Measurements from ENCODE around the gene CASP3. TPM values are rescaled to one million over a fixed set of nuclear protein-coding genes. Genes with fewer than 3 reads are reported as not detected.

CASP3 gene
- total RNA-seq, 4 donors from 2014 or later = 6.2 to 147 (median 35.1) TPM

DNA sequence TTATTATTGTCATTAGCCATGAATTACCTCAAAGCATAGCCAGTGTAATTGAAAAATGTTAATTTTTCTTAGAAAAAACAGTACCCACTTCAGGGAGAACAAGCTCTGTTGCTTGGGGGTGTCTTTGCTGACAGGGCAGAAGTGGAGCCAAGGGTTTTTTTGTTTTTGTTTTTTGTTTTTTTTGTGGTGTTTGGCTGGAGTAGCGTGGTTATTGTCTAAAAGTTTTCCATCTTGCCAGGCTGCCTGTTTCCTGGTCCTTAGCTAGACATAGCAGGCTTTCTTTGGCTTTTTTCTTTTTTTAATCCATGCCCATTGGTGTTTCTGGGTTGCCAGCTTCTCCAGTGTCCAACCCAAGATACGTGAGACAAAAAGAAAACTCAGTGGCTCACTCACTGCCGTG lies 61.5 kb downstream of the CASP3 start:
- TF ChIP-seq POLR2A (IDR thresholded peaks at IDR 0.05) (no peak), EP300 (IDR thresholded peaks at IDR 0.05; ENCODE audit: low read depth) (no peak), POLR2AphosphoS5 (IDR thresholded peaks at IDR 0.05) (no peak)
- TF ChIP-seq, protein P1, sequence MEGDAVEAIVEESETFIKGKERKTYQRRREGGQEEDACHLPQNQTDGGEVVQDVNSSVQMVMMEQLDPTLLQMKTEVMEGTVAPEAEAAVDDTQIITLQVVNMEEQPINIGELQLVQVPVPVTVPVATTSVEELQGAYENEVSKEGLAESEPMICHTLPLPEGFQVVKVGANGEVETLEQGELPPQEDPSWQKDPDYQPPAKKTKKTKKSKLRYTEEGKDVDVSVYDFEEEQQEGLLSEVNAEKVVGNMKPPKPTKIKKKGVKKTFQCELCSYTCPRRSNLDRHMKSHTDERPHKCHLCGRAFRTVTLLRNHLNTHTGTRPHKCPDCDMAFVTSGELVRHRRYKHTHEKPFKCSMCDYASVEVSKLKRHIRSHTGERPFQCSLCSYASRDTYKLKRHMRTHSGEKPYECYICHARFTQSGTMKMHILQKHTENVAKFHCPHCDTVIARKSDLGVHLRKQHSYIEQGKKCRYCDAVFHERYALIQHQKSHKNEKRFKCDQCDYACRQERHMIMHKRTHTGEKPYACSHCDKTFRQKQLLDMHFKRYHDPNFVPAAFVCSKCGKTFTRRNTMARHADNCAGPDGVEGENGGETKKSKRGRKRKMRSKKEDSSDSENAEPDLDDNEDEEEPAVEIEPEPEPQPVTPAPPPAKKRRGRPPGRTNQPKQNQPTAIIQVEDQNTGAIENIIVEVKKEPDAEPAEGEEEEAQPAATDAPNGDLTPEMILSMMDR (IDR thresholded peaks at IDR 0.05) = no peak
- Histone ChIP-seq H3K36me3 (no peaks in the 10 kb centered on the region), H3K4me1 (no peaks in the 10 kb centered on the region), H3K9me3 (no peaks in the 10 kb centered on the region), H3K27ac (no peak overlapping the region), H3K4me3 (no peak overlapping the region), H3K27me3 (no peaks in the 10 kb centered on the region)
- intact Hi-C loops (cut with DNase I; ENCODE audit: low total_unique reads) (no loop called here), in situ Hi-C loops (cut with MboI; ENCODE audit: low pct_ligation_motif_present in 1 of 4, low pct_unique_long_range_greater_than_20kb in 1 of 4, low sequenced_read_pairs in 3 of 4) (no loop called here)
- DNase-seq = no peak
- WGBS, 2 donors (ENCODE audit: low coverage in 1 of 2) = 87 to 95% methylated on average over 3 of the region's 3 CpGs

GRCh38 chr4:184587221-184587620 lies 62.0 kb downstream of the CASP3 start:
- no peaks in the 10 kb centered on the region for H3K9me3 ChIP-seq
- in situ Hi-C loops (cut with MboI; ENCODE audit: low pct_ligation_motif_present in 1 of 4, low pct_unique_long_range_greater_than_20kb in 1 of 4, low sequenced_read_pairs in 3 of 4) = no loop called here
- H3K27me3 ChIP-seq = no peaks in the 10 kb centered on the region
- TF ChIP-seq POLR2AphosphoS5 (IDR thresholded peaks at IDR 0.05) = no peak
- TF ChIP-seq, protein P1 (IDR thresholded peaks at IDR 0.05) = no peak
- no peak for TF ChIP-seq POLR2A (IDR thresholded peaks at IDR 0.05)
- no peak for TF ChIP-seq EP300 (IDR thresholded peaks at IDR 0.05; ENCODE audit: low read depth)
- WGBS, 2 donors (ENCODE audit: low coverage in 1 of 2) = 86 to 96% methylated on average over 5 of the region's 5 CpGs
- no peak overlapping the region for H3K4me3 ChIP-seq
- no peak overlapping the region for H3K27ac ChIP-seq
- intact Hi-C loops (cut with DNase I; ENCODE audit: low total_unique reads) = no loop called here
- DNase-seq = no peak
- no peaks in the 10 kb centered on the region for H3K4me1 ChIP-seq
- H3K36me3 ChIP-seq = no peaks in the 10 kb centered on the region

GRCh38 chr4:184583738-184584502 lies 65.3 kb downstream of the CASP3 start:
- no peak for TF ChIP-seq EP300 (IDR thresholded peaks at IDR 0.05; ENCODE audit: low read depth)
- TF ChIP-seq POLR2A (IDR thresholded peaks at IDR 0.05) = no peak
- TF ChIP-seq POLR2AphosphoS5 (IDR thresholded peaks at IDR 0.05) = no peak
- TF ChIP-seq, protein P1 (IDR thresholded peaks at IDR 0.05) = no peak

More at GRCh38 chr4:184583738-184584502, 65.3 kb downstream of the CASP3 start:
- DNase-seq = no peak
- intact Hi-C loops (cut with DNase I; ENCODE audit: low total_unique reads) = no loop called here
- no peaks in the 10 kb centered on the region for H3K9me3 ChIP-seq
- no peaks in the 10 kb centered on the region for H3K27me3 ChIP-seq
- H3K27ac ChIP-seq = no peak overlapping the region
- no peak overlapping the region for H3K4me3 ChIP-seq
- H3K36me3 ChIP-seq = no peaks in the 10 kb centered on the region
- WGBS, 2 donors (ENCODE audit: low coverage in 1 of 2) = 48 to 70% methylated on average over 2 to 9 of the region's 9 CpGs
- in situ Hi-C loops (cut with MboI; ENCODE audit: low pct_ligation_motif_present in 1 of 4, low pct_unique_long_range_greater_than_20kb in 1 of 4, low sequenced_read_pairs in 3 of 4) = no loop called here
- no peaks in the 10 kb centered on the region for H3K4me1 ChIP-seq

Other genes with a start within 250 kb of the CASP3 start
- gene IRF2, start 174.9 kb downstream of the CASP3 start, total RNA-seq = 10 to 100 TPM; 15.3 to 85.3 (median 42.5) TPM
- 10 to 100 TPM in 3 of 4 donors, not detected in 1; 19.7 to 28.1 (median 24.6) TPM for gene PRIMPOL, start 291 bp upstream of the CASP3 start, total RNA-seq
- 1 to 10 TPM; 1.5 to 5.6 (median 4.1) TPM for gene CENPU, start 84.6 kb upstream of the CASP3 start, total RNA-seq
- gene ACSL1, start 176.5 kb upstream of the CASP3 start, total RNA-seq = 10 to 100 TPM; 20.6 to 50.0 (median 40.0) TPM